ENCODE results near the gene PRDM15. TPM values are rescaled to one million over a fixed set of nuclear protein-coding genes. Genes with fewer than 3 reads are reported as not detected.

PRDM15 gene
- total RNA-seq, 1 experiment from 2014 or later = 11.2 TPM

- intact Hi-C loops (cut with micrococcal nuclease; ENCODE audit: unreplicated experiment) = no loop called here
- H3K36me3 ChIP-seq (ENCODE audit: control insufficient read depth, insufficient read depth, low read length) = no peaks in the 10 kb centered on the region
- DNase-seq (ENCODE audit: low read depth, low spot score) = no peak
- in situ Hi-C loops (cut with HindIII; ENCODE audit: low pct_unique_long_range_greater_than_20kb, low sequenced_read_pairs) = no loop called here
- no peak overlapping the region for H3K27ac ChIP-seq (ENCODE audit: low read length)
- POLR2A ChIA-PET = no interaction called here
- no peaks in the 10 kb centered on the region for H3K9me3 ChIP-seq (ENCODE audit: control insufficient read depth, insufficient read depth, low read depth, low read length)
- H3K4me1 ChIP-seq (ENCODE audit: control insufficient read depth, insufficient read depth, low read length) = no peaks in the 10 kb centered on the region
- H3K27me3 ChIP-seq (ENCODE audit: control insufficient read depth, insufficient read depth, low read length) = no peaks in the 10 kb centered on the region
- CTCF ChIA-PET = no interaction called here
- TF ChIP-seq TCF7L2 (IDR thresholded peaks at IDR 0.05; ENCODE audit: low read depth, low read length) (no peak), POLR2AphosphoS5 (IDR thresholded peaks at IDR 0.05; ENCODE audit: low read depth, low read length) (no peak), REST (IDR thresholded peaks at IDR 0.05; ENCODE audit: insufficient read depth in 1 of 2, low read depth in 2 of 2, low read length in 1 of 2) (no peak), SIN3A (IDR thresholded peaks at IDR 0.05; ENCODE audit: borderline replicate concordance, insufficient read depth, low read depth, low read length) (no peak), CTCF (IDR thresholded peaks at IDR 0.05) (no peak)
- H3K4me3 ChIP-seq (ENCODE audit: low read depth in 2 of 2, low read length in 2 of 2) = no peak overlapping the region
- no TSS peak for BruUV-seq (replicated peaks)
- no peak for ATAC-seq
Observed at GRCh38 chr21:41828884-41829360, 50.2 kb downstream of the PRDM15 start.

GRCh38 chr21:41827951-41828883, 50.9 kb downstream of the PRDM15 start:
- intact Hi-C loops (cut with micrococcal nuclease; ENCODE audit: unreplicated experiment) = no loop called here
- TF ChIP-seq CTCF (IDR thresholded peaks at IDR 0.05) = no peak
- TF ChIP-seq REST (IDR thresholded peaks at IDR 0.05; ENCODE audit: insufficient read depth in 1 of 2, low read depth in 2 of 2, low read length in 1 of 2) = no peak
- TF ChIP-seq POLR2AphosphoS5 (IDR thresholded peaks at IDR 0.05; ENCODE audit: low read depth, low read length) = no peak
- no peak for TF ChIP-seq TCF7L2 (IDR thresholded peaks at IDR 0.05; ENCODE audit: low read depth, low read length)
- no peak for TF ChIP-seq SIN3A (IDR thresholded peaks at IDR 0.05; ENCODE audit: borderline replicate concordance, insufficient read depth, low read depth, low read length)
- Histone ChIP-seq H3K4me3 (ENCODE audit: low read depth in 2 of 2, low read length in 2 of 2) (no peak overlapping the region), H3K36me3 (ENCODE audit: control insufficient read depth, insufficient read depth, low read length) (no peaks in the 10 kb centered on the region), H3K9me3 (ENCODE audit: control insufficient read depth, insufficient read depth, low read depth, low read length) (no peaks in the 10 kb centered on the region), H3K4me1 (ENCODE audit: control insufficient read depth, insufficient read depth, low read length) (no peaks in the 10 kb centered on the region), H3K27me3 (ENCODE audit: control insufficient read depth, insufficient read depth, low read length) (no peaks in the 10 kb centered on the region), H3K27ac (ENCODE audit: low read length) (no peak overlapping the region)
- ATAC-seq = peak; percentile 71
- DNase-seq (ENCODE audit: low read depth, low spot score) = no peak
- no TSS peak for BruUV-seq (replicated peaks)
- in situ Hi-C loops (cut with HindIII; ENCODE audit: low pct_unique_long_range_greater_than_20kb, low sequenced_read_pairs) = no loop called here
- CTCF ChIA-PET = no interaction called here
- POLR2A ChIA-PET = interaction anchor here (0.5 kb wide), 1 partner anchor 66 kb away, joined by 4 read pairs; no protein-coding TSS in a partner anchor
